Measurements from ENCODE around the gene RASSF4. TPM values are rescaled to one million over a fixed set of nuclear protein-coding genes. Genes with fewer than 3 reads are reported as not detected.

Gene RASSF4
- total RNA-seq, 4 donors from 2014 or later = 23.5 to 57.7 (median 31.6) TPM

GRCh38 chr10:44970812-44971395 is 11.3 kb downstream of the RASSF4 start:
- no peak overlapping the region for H3K4me3 ChIP-seq
- peak overlapping the region in 1 of 4 donors; percentile 41 for H3K27ac ChIP-seq
- 70 to 90% methylated on average over 2 of the region's 8 CpGs for whole genome bisulfite sequencing, 2 donors (ENCODE audit: low coverage in 1 of 2)
- ATAC-seq = no peak
- H3K27me3 ChIP-seq = no peaks in the 10 kb centered on the region
- H3K4me1 ChIP-seq = peaks cover 0 to 77% (median 38%) of the 10 kb centered on the region in 3 donors
- H3K36me3 ChIP-seq = peaks cover 0 to 37% of the 10 kb centered on the region in 2 donors
- H3K9me3 ChIP-seq = no peaks in the 10 kb centered on the region
- TF ChIP-seq POLR2AphosphoS5 (IDR thresholded peaks at IDR 0.05) = no peak
- TF ChIP-seq EP300 (IDR thresholded peaks at IDR 0.05) = no peak
- TF ChIP-seq CTCF (IDR thresholded peaks at IDR 0.05) = no peak
- no peak for TF ChIP-seq POLR2A (IDR thresholded peaks at IDR 0.05)

DNA sequence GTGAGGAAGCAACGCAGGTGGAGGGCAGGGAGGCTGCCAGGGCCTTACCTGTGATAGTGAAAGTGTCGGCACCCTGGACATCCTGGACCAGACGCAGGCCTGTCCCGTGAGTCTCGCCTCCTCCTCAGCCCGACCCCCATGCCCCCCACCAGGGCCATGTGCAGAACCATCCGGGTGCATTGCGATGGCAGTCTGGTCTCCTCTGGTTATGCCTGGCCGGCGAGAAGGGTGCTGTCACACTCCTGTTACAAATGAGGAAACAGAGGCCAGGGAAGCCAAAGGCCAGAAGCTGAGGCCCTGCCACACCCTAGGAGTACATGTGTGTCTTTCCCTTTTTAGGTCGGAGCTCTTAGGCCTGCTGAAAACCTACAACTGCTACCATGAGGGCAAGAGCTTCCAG is 11.8 kb downstream of the RASSF4 start:
- ATAC-seq = no peak
- 89% methylated on average over 3 of the region's 11 CpGs; no CpG with 5 or more reads in 1 of the 2 donors for WGBS, 2 donors (ENCODE audit: low coverage in 1 of 2)
- Histone ChIP-seq H3K27ac (peak overlapping the region in 1 of 4 donors; percentile 41), H3K27me3 (no peaks in the 10 kb centered on the region), H3K9me3 (no peaks in the 10 kb centered on the region), H3K4me3 (no peak overlapping the region), H3K36me3 (peaks cover 0 to 42% of the 10 kb centered on the region in 2 donors), H3K4me1 (peaks cover 0 to 77% (median 35%) of the 10 kb centered on the region in 3 donors)
- TF ChIP-seq POLR2A (IDR thresholded peaks at IDR 0.05) (no peak), EP300 (IDR thresholded peaks at IDR 0.05) (no peak), CTCF (IDR thresholded peaks at IDR 0.05) (no peak)

- Histone ChIP-seq H3K4me3 (no peak overlapping the region), H3K4me1 (peaks cover 0 to 77% (median 28%) of the 10 kb centered on the region in 3 donors), H3K27ac (peak overlapping the region in 3 of 4 donors; percentile 90 to 94 (median 93)), H3K27me3 (no peaks in the 10 kb centered on the region), H3K9me3 (no peaks in the 10 kb centered on the region), H3K36me3 (peaks cover 0 to 49% of the 10 kb centered on the region in 2 donors)
- no peak for ATAC-seq
- WGBS, 2 donors (ENCODE audit: low coverage in 1 of 2) = 92 to 100% methylated on average over 2 of the region's 12 CpGs
- TF ChIP-seq POLR2AphosphoS5 (IDR thresholded peaks at IDR 0.05) = peak; percentile 6
- no peak for TF ChIP-seq CTCF (IDR thresholded peaks at IDR 0.05)
- TF ChIP-seq EP300 (IDR thresholded peaks at IDR 0.05) = no peak
- TF ChIP-seq POLR2A (IDR thresholded peaks at IDR 0.05) = peak in 1 of 2 donors; percentile 20
Observed at GRCh38 chr10:44971935-44972757, 12.5 kb downstream of the RASSF4 start.

GRCh38 chr10:44972874-44973306 is 13.3 kb downstream of the RASSF4 start:
- Histone ChIP-seq H3K27me3 (no peaks in the 10 kb centered on the region), H3K9me3 (no peaks in the 10 kb centered on the region), H3K27ac (peak overlapping the region in 3 of 4 donors; percentile 90 to 94 (median 93)), H3K4me3 (no peak overlapping the region), H3K4me1 (peaks cover 0 to 77% (median 28%) of the 10 kb centered on the region in 3 donors), H3K36me3 (peaks cover 0 to 56% of the 10 kb centered on the region in 2 donors)
- TF ChIP-seq CTCF (IDR thresholded peaks at IDR 0.05) (no peak), POLR2AphosphoS5 (IDR thresholded peaks at IDR 0.05) (peak; percentile 57)
- no peak for ATAC-seq
- WGBS, 2 donors (ENCODE audit: low coverage in 1 of 2) = 83 to 100% methylated on average over 1 to 4 of the region's 6 CpGs
